Activated CD4-positive, alpha-beta T cell treated with anti-CD3 and anti-CD28 coated beads for 48 hours (primary cell): Measurements from ENCODE around the gene HBG2.

ENCODE experiments used
- DNase-seq: peaks from one replicate; pipeline ENCODE4 v3.0.0-alpha.2; 2020

Gene HBG2

GRCh38 chr11:5226732-5227310 lies 27.8 kb downstream of the HBG2 start, which contains the start of gene HBB:
Gene HBB, minus strand, starts transcription at chr11:5227071. Its CDS starts 50 bp downstream, at chr11:5227021.
- no peak for DNase-seq

GRCh38 chr11:5225480-5225871 lies 29.1 kb downstream of the HBG2 start:
- no peak for DNase-seq

- DNase-seq: no peak
Observed at GRCh38 chr11:5224538-5225479, 29.8 kb downstream of the HBG2 start.

- no peak for DNase-seq
Observed at GRCh38 chr11:5223686-5224085, 30.9 kb downstream of the HBG2 start.

GRCh38 chr11:5223146-5223545 lies 31.4 kb downstream of the HBG2 start:
- no peak for DNase-seq

- DNase-seq: no peak
Observed at GRCh38 chr11:5210376-5210885, 44.1 kb downstream of the HBG2 start.

- DNase-seq: no peak
Observed at GRCh38 chr11:5204787-5205186, 49.8 kb downstream of the HBG2 start.

GRCh38 chr11:5203366-5203765 lies 51.2 kb downstream of the HBG2 start:
- no peak for DNase-seq
